Measurements from ENCODE around the gene LYPD6B.

LYPD6B gene

DNA sequence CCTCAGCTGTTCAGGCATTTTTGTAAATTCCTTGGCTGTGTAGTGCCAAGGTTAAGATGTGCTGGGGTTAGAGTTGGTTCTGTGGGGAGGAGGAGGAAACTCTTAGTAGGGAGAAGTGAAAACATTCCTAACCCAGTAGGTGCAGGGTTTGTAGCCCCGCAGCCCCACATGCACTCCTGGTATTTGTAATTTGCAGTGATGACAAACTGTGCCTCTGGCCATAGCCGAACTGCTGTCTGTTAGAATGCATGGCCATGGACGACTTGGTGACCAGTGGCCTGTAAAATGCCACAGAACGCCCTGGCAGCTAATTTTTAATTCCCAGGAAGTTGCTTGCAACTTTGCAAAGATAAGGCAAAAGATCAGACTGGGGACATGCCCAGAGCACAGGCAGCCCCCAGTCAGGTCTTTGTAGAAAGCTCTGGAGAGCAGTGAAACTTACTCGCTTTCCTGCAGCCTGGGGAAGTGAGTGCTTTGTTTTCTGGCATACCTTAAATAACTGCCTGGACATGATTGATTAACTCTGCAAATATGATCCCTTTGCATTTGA lies 38.4 kb downstream of the LYPD6B start:
- DNase-seq (ENCODE audit: low read depth, low spot score), result no peak

DNA sequence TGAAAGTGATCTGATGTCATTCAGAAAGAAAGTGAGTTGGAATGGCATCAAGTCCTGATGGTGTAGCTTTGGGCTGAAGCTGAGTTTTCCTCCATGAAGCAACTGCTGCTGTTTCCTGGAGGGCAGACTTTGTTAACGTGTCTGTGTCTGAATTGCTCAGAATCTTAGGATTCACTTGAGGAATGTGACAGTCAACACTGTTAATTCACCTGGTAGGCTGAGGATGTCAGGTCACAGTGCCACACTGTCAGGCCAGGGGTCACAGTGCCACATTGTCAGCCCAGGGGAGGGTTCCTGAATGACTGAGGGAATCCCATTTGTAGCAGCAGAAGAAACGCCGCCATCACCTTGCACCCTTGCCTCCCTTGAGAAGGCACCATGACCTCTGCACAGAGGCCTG lies 39.4 kb downstream of the LYPD6B start:
- DNase-seq (ENCODE audit: low read depth, low spot score), result no peak

DNA sequence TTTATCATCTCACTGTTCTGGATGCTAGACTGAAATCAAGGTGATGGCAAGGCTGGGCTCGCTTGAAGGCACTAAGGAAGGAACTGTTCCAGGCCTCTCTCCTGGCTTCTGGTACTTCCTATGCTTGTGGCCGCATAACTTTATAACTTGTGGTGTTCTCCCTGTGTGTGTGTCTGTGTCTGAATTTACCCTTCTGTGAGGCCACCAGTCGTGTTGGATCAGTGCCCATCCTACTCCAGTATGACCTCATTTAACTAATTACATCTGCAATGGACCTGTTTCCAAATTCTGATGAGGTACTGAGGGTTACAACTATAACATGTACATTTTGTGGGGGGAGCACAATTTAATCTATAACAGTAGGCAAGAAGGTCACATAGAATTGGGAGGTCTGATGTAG lies 41.6 kb downstream of the LYPD6B start:
- DNase-seq (ENCODE audit: low read depth, low spot score), result no peak

DNA sequence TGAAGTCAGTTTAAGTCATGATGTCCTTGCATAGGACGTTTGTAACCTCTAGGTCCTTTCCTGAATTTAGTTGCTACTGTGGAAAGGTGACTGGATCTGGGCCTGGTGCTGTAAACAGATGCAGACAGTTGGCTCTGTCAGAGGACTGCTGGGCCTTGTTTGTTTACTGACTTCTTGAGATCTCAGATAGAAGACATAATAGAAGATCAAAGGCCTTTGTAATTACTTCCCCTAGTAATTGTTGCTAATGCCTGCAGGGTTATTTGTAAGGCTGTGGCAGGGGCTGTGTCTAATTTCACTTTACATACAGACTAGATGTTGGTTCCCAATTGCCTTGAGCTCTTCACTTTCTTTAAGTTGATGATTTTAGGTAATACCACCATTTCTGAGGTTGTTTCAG lies 42.5 kb downstream of the LYPD6B start:
- DNase-seq (ENCODE audit: low read depth, low spot score), result no peak

DNA sequence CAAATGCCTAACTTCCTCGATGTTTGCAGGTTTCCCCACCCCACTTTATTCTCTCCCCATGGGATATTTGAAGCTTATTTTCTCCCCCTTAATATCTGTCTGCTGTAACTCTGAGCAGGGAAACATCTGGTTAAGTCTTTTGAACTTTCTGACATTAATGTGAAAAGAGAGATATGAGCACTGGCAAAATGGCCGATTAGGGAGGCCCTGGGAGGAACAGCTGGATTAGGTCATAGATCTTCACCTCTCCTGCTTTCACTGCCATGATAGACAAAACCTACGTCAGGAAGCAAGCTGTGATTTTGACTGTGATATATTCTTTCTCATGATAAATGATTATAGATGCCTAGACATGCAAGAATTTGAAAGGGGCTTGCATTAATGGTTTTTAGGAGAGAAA lies 43.6 kb downstream of the LYPD6B start:
- no peak for DNase-seq (ENCODE audit: low read depth, low spot score)

DNA sequence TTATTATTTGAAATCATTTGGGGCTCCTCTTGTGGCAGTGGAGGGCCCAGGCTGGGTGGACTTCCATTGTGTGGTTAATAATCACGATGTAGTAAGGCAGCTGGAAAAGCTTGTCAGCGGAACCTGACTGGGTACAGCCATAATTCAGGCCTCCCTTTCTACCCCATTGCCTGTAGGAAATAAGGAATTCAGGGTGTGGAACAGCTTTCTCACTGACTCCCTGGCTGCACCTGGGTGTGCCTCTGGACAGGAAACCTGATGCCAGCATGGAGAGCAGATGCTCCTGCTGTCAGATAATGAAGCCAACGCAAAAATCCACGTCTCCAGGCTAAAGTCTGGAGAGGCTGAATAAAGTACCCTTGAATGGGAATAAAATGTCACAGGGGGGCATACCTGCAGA lies 44.2 kb downstream of the LYPD6B start:
- no peak for DNase-seq (ENCODE audit: low read depth, low spot score)

DNA sequence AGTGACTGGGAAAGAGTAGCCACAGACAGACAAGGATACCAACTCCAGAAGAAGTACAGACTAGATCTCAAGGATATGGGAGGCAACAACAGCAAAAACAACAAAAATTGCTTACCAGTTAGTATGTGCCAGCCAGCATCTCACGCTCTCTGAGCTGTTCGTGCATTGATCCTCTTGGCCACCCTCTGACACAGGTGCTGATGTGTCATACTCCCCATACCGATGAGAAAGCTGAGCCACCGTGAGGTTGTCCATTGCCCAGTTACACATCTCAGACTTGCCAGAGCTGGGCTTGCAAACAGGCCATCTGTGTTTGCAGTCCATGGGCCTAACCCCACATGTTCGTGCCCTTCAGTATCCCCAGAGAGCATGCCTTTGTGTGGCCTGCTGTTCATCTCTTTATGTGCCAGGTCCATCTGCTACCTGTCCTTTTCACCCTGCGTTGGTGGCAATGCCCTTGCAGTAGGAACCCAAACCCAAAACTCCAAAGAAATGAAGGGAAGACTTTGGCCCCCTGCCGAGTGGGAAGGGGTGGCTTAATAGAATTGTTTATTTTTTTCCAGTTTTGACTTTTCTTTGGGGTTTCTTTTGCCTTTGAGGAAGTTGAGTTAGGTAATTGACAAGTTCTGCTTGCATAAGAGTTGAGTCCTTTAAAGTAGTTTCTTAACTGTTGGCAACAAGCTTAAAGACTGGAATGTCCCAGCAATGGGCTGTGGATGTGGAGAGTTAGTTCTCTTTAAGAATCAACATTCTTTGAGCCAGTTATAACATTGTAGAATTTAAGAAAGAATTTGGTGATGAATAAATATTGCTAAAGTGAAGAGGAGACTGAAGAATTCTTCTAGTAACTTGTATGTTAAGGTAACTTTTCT lies 46.7 kb downstream of the LYPD6B start:
- no peak for DNase-seq (ENCODE audit: low read depth, low spot score)

DNA sequence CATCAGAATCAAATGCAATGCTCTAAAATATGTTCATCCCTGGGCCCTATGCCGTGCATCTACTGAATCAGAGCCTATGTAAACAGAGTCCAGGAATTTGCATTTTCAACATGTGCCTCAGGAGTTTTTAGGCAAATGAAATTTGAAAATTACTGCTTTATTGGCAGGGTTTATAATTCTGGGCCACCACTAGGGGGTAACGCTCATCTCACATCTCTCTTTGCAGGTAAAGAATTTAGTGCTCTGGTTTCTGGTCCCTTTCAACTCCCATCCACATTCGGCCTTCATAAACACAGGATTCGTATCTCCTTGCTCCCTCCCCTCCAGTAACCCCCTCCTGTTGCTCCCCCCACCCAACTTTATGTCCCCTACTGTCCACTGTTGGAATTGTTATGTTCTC lies 49.3 kb downstream of the LYPD6B start:
- DNase-seq (ENCODE audit: low read depth, low spot score), result no peak

DNA sequence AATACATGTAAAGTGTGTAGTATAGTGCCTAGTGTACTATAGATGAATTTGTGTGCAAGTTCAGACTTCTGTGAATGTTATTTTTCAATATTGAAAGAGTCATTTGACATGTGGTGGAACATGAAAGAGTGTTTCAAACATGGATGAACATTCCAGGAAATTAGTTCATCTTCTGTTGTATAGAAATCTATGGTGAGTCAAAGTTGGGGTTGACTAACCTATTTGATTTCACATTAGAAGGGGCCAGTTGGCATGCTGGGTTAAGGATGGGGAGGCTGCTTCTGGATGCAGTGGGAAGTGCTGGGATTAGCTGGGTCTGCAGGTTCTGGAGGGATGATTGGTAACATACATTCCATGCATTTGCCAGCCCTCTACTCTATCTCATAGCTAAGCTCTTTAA lies 50.6 kb downstream of the LYPD6B start:
- DNase-seq (ENCODE audit: low read depth, low spot score), result no peak

DNA sequence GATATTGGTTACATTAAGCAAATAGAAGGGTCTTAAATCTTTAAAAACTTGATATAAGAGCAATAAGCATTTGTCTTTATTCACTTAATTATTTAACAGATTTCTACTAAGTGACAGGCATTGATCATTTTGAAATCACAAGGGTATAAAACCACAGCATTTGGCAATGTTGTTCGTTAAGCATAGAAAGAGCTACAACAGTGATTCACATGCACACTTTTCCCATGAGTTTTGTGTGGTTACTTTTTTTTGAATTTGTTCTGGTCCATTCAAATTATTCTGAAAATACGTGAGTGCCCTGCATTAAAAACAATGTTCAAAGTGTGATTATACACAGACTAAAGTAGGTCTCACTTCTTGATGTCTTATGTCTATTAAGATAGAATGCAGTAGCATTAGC lies 52.2 kb downstream of the LYPD6B start:
- no peak for DNase-seq (ENCODE audit: low read depth, low spot score)

DNA sequence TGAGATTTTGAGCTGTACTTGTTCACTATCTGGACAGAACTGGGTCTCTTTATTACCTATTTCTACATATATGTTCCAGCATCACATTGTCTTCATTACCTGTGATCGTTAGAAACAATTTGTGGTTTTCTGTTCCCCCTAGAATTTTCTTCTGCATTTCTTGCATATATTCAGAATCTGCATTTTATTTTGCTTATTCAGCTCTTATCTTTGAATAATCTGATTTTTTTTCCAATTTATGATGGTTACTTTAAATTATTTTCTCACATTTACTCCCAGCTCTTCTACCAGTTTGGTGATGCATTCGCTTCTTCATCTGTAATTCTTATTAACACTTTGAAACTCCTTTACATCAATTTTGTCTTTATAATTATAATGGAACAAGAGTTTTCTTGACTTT lies 55.1 kb downstream of the LYPD6B start:
- DNase-seq (ENCODE audit: low read depth, low spot score), result no peak

DNA sequence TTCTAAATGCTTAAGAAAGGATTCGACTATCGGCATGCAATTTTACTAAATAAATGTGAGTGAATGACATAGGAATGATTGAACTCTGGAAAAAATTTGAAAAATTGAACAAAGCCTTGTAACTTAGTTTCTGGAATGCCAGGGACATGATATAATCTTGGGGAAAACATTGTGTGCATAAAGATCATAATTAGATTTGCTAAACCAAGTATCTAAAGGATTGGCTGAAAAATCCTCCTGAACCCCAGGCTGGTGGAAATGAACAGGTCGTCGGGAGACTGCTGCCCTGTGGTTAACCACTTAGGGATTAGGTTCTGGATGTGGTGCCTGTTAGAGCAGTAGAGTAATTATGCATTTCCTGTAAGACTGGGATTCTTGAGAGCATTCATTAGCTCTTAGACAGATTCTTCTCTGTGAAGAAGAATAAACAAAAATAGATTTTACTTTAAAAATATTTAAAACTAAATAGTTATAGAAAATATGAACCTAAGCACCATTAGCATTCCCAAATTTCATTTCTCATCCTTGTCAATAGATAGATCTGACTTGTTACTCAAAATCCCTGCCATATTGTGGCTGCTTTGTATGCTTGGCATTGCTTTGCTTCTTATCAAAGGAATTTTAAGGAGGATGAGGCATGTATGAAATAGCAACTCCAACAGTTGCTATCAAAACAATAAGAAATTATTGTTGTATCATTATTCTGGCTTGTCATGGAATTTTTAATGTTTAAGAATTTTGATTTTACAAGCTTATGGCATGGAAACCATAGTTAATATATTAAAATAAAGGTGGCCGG lies 55.9 kb downstream of the LYPD6B start:
- DNase-seq (ENCODE audit: low read depth, low spot score), result no peak

DNA sequence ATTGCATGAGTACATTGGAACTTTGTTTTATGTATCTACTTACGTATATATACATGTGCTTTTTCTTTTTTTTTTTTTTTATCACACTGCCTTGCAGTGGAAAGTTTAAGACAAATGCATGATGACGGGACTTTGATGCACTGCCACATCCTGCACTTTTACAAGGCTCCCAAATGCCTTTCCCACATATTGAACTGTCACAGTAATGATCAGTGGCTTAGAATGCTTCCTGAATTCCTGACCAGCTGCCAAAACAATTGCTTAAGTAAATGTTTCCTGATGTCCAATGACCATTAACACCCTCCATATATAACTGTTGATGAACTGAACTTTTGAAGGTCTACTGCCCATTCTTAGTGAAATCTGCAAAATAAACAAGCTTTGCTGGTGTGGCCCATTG lies 60.2 kb downstream of the LYPD6B start:
- DNase-seq (ENCODE audit: low read depth, low spot score), result no peak

DNA sequence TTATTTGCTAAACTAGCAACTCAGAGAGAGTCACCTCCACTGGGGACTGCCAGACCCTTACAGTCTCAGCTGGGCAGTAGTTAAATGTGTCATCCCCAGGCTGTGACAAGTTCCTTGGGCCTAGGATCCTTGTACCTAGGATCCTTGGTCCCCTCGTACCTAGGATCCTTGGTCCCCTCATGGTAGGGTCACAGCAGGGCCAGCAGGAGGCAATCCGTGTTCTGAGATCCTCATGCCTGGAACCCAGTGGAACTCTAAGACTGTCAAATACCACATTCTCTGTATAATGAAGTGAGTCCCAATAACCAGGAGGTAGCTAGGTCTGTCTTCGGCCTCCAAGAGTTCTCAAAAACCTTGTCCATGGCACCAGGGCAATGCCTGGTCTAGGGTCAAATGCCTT lies 60.8 kb downstream of the LYPD6B start:
- no peak for DNase-seq (ENCODE audit: low read depth, low spot score)

DNA sequence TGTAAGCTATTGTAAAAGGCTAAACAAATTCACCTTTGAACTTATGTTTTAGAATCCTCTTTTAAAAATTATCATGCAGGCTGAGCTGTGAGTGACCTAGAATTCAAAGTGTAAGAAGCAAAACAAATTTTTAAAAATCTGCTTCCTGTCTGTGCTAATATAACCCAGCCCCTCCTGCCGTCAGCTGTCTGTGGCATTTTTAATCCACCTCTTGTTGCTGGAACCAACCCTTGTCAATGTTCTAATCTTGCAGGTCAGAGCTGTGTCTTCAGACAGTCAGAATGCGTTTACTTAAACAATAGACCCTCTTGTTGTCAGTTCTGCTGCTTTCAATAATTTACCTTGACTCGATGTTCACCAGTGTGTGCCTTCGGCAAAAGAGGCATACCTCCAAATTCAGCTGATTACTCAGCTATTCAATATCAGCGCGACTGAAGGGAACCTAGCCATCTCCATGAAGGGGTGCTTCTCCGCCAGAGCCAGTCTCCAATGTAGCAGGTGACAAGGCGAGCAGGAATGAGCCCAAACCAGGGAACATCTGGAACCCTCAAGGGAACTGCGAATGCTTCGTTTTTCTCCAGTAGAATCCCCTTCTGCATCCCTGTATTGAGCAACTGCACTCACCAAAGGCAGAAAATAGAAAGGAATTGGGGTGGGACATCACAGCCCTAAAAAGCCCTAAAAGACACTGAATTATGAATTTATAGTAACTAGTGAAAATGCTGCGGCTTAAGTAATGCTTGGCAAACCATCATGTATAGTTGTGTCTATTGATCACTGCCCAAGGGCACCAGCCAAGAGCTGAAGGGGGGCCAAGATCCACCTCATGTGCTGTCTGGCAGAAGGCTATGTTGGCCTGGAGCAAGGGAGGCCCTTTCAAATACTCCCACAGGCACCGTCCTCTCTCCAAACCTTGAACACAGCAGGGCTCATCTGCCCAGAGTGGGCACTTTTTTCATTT lies 62.5 kb downstream of the LYPD6B start:
- no peak for DNase-seq (ENCODE audit: low read depth, low spot score)

DNA sequence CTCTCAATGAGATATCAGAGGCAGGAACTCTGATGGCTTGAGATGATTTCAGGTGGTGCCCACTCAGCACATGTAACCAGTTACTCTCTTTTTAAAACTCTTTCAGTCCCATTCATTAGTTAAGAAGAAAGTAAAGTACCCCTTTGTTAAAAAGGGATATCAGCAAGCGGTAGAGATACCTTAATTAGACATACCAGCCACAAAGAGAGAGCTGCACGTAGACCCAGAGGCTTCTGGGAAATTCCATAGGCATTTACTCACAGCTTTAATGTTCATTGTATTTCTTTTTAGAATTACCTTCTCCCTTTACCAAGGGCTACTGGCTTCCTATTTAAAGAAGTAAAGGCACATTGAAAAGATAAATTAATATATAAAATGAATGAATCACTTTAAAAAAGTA lies 63.3 kb downstream of the LYPD6B start:
- no peak for DNase-seq (ENCODE audit: low read depth, low spot score)

DNA sequence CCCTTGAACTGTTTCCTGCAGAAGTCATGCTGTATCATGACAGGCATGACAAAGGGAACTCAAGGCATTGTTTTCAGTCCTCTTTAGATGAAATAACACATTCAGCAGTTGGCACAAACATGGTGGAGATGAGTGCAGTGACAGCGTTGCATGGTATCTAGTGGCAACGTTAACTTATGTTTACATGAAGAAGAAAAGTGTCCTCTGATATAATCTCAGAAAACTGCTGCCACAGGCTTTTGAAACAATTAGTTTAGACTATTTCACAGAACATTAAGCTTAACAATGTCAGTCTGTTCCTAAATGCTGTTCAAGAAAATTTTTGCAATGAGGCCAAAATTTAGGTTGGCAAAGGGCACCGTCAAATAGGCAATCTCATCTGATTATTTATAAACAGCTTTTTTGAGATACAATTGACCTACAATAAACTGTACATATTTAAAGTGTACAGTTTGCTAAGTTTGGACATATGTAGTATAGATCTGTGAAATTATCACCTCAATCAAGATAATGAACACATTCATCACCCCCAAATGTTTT lies 64.7 kb downstream of the LYPD6B start:
- DNase-seq (ENCODE audit: low read depth, low spot score), result no peak

DNA sequence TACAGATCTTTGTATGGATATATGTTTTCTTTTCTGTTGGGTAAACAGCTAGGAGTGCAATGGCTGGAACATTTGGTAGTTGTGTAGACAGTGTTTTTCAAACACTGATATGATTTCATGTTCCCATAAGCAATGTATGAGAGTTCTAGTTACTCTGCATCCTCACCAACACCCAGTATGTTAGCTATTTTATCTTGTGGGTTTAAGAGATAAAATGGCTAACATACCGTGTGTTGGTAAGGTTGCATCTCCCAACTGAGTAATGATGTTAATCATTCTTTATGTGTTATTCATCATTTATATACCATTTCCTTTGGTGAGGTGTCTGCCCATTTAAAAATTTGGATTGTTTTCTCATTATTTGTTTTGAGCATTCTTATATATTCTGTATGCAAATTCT lies 65.7 kb downstream of the LYPD6B start:
- no peak for DNase-seq (ENCODE audit: low read depth, low spot score)

DNA sequence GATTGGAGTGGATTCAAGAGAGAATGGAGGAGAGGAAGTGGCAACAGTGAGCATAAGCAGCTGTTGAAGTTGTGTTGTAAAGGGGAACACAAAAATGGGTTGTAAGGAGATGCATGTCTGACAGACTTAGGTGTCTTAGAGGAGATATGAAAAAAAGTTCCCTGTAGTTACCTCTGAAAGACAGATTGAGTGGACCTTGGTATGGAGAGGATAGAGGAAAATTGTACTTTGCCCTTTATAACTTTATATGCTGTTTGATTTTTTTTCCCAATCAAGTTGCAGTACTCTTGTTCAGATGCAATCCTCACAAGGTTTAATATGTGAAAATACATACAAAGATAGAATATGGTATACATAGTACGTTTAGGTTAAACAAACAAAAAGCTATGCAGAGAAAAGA lies 73.6 kb downstream of the LYPD6B start:
- DNase-seq (ENCODE audit: low read depth, low spot score), result no peak

DNA sequence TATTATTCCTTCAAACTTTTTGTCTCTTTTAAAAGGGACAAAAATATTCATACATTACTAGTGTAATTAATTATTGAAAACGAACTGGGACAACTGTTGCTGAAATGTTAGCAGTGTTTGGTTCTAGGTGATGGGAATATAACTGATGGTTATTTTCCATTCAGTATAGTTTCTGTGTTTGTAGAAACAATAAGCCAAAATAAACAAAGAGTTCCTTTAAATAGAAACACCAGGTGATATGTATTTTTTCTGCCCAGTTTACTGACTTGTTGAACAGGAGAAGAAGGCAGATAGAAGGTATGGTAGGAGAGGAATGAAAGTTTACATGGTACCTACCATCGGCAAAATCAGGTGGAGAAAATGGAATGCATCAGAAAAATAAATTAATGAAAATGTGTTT lies 74.2 kb downstream of the LYPD6B start:
- no peak for DNase-seq (ENCODE audit: low read depth, low spot score)

DNA sequence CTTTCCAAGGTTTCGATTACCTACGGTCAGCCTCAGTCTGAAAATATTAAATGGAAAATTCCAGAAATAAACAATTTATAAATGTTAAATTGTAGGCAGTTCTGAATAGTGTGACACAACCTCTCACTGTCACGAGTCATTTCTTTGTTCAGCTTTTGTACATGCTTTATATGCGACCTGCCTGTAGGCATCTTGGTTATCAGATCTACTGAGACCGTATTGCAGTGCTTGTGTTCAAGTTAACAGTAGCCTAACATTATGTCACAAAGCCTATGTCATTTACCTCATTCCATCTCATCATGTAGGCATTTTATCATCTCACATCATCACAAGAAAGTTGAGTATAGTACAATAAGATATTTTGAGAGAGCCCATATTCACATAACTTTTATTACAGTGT lies 77.3 kb downstream of the LYPD6B start:
- DNase-seq (ENCODE audit: low read depth, low spot score), result no peak
